ENCODE data around the gene RHBDF1. TPM values are rescaled to one million over a fixed set of nuclear protein-coding genes. Genes with fewer than 3 reads are reported as not detected.

RHBDF1 gene
- polyA plus RNA-seq, 2 of the 4 experiments (the other 2 are of a cell fraction), result 13.5 to 19.2 TPM

DNA sequence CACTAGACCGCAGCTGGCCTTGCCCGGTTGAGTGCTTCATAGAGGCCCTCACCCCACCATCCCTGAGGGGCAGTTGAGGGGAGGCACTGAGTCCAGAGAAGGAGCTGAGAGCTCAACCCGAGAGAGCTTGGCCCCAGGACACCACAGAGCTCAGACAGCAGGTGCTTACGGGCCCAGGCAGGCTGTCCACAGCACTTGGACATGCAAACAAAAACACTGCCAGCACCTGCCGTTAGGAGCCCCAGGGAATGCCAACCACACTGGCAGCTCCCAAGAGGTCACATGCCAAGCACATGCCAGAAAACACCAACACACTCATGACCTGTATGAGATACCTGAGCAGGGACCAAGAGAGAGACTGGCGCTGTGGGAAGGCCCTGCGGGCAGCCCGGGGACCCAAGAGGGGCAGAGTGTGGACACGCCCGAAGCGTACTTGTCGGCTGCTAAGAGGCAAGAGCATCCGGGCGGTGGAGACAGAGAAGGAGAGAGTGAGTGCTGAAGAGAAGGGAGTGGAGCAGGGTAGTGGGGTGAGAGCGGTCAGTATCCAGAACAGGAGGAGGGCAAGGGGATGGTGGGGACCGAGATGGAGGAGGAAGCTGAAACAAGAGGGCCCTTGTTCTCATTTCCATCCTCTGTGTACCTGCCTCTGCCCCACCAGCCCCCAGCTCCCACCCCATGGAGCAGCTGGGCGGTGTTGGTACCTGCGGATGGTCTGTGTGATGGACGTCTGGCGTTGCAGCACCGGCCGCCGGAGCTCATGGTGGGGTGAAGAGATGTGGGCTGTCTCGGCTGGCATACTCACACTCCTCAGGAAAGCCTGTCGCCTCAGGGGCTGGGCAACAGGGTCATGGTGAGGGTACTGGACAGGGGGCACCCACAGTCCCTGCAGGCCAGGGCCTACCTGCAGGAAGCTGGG is 8.2 kb downstream of the RHBDF1 start:
- POLR2A ChIA-PET, result no interaction called here
- no peak for FAIRE-seq
- TF ChIP-seq JUNB (IDR thresholded peaks at IDR 0.05) (no peak), HOXB13 (CRISPR knock-in tag; IDR thresholded peaks at IDR 0.05; ENCODE audit: low read depth) (no peak), HEYL (CRISPR knock-in tag; IDR thresholded peaks at IDR 0.05) (no peak), MYC (IDR thresholded peaks at IDR 0.05; ENCODE audit: borderline replicate concordance, low read length) (no peak), BHLHE40 (IDR thresholded peaks at IDR 0.05; ENCODE audit: low read depth, low read length) (no peak), HOXA7 (CRISPR knock-in tag; IDR thresholded peaks at IDR 0.05) (no peak)
- TF ChIP-seq, protein P1, sequence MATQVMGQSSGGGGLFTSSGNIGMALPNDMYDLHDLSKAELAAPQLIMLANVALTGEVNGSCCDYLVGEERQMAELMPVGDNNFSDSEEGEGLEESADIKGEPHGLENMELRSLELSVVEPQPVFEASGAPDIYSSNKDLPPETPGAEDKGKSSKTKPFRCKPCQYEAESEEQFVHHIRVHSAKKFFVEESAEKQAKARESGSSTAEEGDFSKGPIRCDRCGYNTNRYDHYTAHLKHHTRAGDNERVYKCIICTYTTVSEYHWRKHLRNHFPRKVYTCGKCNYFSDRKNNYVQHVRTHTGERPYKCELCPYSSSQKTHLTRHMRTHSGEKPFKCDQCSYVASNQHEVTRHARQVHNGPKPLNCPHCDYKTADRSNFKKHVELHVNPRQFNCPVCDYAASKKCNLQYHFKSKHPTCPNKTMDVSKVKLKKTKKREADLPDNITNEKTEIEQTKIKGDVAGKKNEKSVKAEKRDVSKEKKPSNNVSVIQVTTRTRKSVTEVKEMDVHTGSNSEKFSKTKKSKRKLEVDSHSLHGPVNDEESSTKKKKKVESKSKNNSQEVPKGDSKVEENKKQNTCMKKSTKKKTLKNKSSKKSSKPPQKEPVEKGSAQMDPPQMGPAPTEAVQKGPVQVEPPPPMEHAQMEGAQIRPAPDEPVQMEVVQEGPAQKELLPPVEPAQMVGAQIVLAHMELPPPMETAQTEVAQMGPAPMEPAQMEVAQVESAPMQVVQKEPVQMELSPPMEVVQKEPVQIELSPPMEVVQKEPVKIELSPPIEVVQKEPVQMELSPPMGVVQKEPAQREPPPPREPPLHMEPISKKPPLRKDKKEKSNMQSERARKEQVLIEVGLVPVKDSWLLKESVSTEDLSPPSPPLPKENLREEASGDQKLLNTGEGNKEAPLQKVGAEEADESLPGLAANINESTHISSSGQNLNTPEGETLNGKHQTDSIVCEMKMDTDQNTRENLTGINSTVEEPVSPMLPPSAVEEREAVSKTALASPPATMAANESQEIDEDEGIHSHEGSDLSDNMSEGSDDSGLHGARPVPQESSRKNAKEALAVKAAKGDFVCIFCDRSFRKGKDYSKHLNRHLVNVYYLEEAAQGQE (IDR thresholded peaks at IDR 0.05), result no peak

GRCh38 chr16:63466-63865 is 9.0 kb downstream of the RHBDF1 start:
- no peak for TF ChIP-seq CHD4 (IDR thresholded peaks at IDR 0.05; ENCODE audit: borderline replicate concordance)
- no peak for TF ChIP-seq ZNF302 (CRISPR knock-in tag; IDR thresholded peaks at IDR 0.05)
- no peak for TF ChIP-seq POLR2A (IDR thresholded peaks at IDR 0.05; ENCODE audit: low read length)
- no peak for TF ChIP-seq CEBPB (IDR thresholded peaks at IDR 0.05)
- no peak for TF ChIP-seq MAZ (IDR thresholded peaks at IDR 0.05; ENCODE audit: borderline replicate concordance, low read depth, low read length)
- TF ChIP-seq, protein P2, sequence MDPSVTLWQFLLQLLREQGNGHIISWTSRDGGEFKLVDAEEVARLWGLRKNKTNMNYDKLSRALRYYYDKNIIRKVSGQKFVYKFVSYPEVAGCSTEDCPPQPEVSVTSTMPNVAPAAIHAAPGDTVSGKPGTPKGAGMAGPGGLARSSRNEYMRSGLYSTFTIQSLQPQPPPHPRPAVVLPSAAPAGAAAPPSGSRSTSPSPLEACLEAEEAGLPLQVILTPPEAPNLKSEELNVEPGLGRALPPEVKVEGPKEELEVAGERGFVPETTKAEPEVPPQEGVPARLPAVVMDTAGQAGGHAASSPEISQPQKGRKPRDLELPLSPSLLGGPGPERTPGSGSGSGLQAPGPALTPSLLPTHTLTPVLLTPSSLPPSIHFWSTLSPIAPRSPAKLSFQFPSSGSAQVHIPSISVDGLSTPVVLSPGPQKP (IDR thresholded peaks at IDR 0.05; ENCODE audit: low read depth, low read length), result no peak
- no peak for TF ChIP-seq ZFP36 (IDR thresholded peaks at IDR 0.05; ENCODE audit: borderline replicate concordance, partially characterized antibody)
- no peak for TF ChIP-seq RARB (CRISPR knock-in tag; IDR thresholded peaks at IDR 0.05)
- TF ChIP-seq MAFK (IDR thresholded peaks at IDR 0.05; ENCODE audit: partially characterized antibody), result no peak
- TF ChIP-seq, protein P1 (IDR thresholded peaks at IDR 0.05), result no peak
- no peak for TF ChIP-seq MYC (IDR thresholded peaks at IDR 0.05; ENCODE audit: borderline replicate concordance, low read length)
- TF ChIP-seq FOSL2 (IDR thresholded peaks at IDR 0.05), result no peak
- no peak for TF ChIP-seq FOSL2 (CRISPR knock-in tag; IDR thresholded peaks at IDR 0.05)
- no peak for TF ChIP-seq TP53 (CRISPR knock-in tag; IDR thresholded peaks at IDR 0.05)
- no peak for TF ChIP-seq ZC3H11A (IDR thresholded peaks at IDR 0.05)
- TF ChIP-seq RFX5 (IDR thresholded peaks at IDR 0.05), result no peak
- no peak for TF ChIP-seq USF2 (IDR thresholded peaks at IDR 0.05)
- Histone ChIP-seq H3K4me2 (no peak overlapping the region), H3K4me3 (no peak overlapping the region), H3K4me1 (no peaks in the 10 kb centered on the region; the same call in 2 of the 3 replicates), H3K27ac (no peak overlapping the region), H3K9me3 (no peaks in the 10 kb centered on the region)
- DNase-seq (ENCODE audit: low read depth in 1 of 2, low spot score in 1 of 2) (no peak), ATAC-seq (no peak), FAIRE-seq (no peak)
- CTCF ChIA-PET, result interaction anchor here (0.6 to 25.2 kb wide), 6 partner anchors 21 to 298 kb away, joined by 3 to 718 read pairs (median 76); partner anchors contain the start of genes HBQ1, MPG and RHBDF1
- WGBS (ENCODE audit: missing lambda C conversion rate), result no CpG with 5 or more reads among the region's 16 CpGs
- POLR2A ChIA-PET, result interaction anchor here (1.0 kb wide), 1 partner anchor 33 kb away, joined by 4 read pairs; no protein-coding TSS in a partner anchor

More for the DNA sequence above, 8.2 kb downstream of the RHBDF1 start:
- DNase-seq (ENCODE audit: low read depth in 1 of 2, low spot score in 1 of 2) (no peak), ATAC-seq (no peak)
- Histone ChIP-seq H3K27ac (no peak overlapping the region), H3K4me3 (no peak overlapping the region), H3K4me1 (no peaks in the 10 kb centered on the region; the same call in 2 of the 3 replicates), H3K4me2 (no peak overlapping the region), H3K9me3 (no peaks in the 10 kb centered on the region)
- CTCF ChIA-PET, result interaction anchor here (0.6 to 25.2 kb wide), 13 partner anchors 7 to 349 kb away, joined by 3 to 718 read pairs (median 11); partner anchors contain the start of genes HBQ1, MPG and RHBDF1
- 91% methylated on average over 22 of the region's 25 CpGs for WGBS (ENCODE audit: missing lambda C conversion rate)
